Retinal pigment epithelial cell (primary cell): ENCODE data around the gene GAST.

Source experiments
- DNase-seq: peaks from one replicate; pipeline ENCODE4 v3.0.0-alpha.2; 2010; ENCODE audit warnings: low read depth
- H3K4me3 ChIP-seq: 2 replicates; pipeline ENCODE4 v1.5.1; 2011; ENCODE audit warnings: mild to moderate bottlenecking, low read length, control low read depth, moderate library complexity
- TF ChIP-seq, protein P1 (sequence below): conservative IDR thresholded peaks from 2 replicates; pipeline ENCODE4 v1.5.1; 2011; ENCODE audit warnings: low read depth, low read length, control low read depth, inconsistent platforms

Gene GAST

DNA sequence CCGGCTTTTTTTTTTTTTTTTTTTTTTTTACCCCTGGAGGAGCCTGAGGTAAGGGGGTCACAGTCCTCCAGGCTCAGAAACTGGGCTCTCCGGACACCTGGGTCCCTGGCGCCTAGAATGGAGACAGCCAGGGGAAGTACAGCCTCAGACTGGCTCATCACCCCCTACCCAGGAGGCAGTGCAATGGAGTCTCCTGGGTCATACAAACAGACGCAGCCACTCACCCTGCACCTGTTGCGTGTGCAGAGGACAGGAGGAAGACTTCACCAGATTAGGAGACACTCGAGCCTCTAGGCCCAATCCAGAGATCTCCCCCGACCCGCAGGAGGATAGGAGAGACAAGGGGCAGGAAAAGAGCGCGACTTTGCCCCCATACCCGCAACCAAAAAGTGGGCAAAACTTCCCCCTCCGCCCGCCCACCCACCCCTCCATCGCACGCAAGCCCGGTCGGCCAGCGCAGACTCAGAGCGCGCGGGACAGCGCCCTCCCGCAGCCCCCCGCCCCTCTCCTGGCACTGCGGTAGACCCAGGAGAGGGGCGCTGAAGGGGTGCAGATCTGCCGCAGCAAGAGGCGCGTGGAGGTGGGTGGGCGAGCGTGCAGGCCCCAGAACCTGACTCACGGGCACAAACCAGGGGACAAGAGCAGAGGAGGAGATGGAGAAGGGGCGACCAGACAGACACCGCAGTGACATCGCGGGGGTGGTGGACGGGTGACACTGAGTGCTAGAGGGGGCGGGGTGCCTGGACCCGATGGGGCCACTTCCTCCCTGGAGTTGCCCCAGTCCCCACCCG lies 21.4 kb downstream of the GAST start:
- H3K4me3 ChIP-seq, result no peak overlapping the region
- TF ChIP-seq, protein P1, sequence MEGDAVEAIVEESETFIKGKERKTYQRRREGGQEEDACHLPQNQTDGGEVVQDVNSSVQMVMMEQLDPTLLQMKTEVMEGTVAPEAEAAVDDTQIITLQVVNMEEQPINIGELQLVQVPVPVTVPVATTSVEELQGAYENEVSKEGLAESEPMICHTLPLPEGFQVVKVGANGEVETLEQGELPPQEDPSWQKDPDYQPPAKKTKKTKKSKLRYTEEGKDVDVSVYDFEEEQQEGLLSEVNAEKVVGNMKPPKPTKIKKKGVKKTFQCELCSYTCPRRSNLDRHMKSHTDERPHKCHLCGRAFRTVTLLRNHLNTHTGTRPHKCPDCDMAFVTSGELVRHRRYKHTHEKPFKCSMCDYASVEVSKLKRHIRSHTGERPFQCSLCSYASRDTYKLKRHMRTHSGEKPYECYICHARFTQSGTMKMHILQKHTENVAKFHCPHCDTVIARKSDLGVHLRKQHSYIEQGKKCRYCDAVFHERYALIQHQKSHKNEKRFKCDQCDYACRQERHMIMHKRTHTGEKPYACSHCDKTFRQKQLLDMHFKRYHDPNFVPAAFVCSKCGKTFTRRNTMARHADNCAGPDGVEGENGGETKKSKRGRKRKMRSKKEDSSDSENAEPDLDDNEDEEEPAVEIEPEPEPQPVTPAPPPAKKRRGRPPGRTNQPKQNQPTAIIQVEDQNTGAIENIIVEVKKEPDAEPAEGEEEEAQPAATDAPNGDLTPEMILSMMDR, result no peak
- DNase-seq, result no peak

GRCh38 chr17:41734139-41734948 lies 22.2 kb downstream of the GAST start, which contains the start of gene HAP1:
TSS of gene HAP1 (minus strand) at chr17:41734643. CDS start at chr17:41734634, 9 bp downstream.
- TF ChIP-seq, protein P1, result no peak
- H3K4me3 ChIP-seq, result peak within 1 kb of the TSS; percentile 42
- no peak for DNase-seq

DNA sequence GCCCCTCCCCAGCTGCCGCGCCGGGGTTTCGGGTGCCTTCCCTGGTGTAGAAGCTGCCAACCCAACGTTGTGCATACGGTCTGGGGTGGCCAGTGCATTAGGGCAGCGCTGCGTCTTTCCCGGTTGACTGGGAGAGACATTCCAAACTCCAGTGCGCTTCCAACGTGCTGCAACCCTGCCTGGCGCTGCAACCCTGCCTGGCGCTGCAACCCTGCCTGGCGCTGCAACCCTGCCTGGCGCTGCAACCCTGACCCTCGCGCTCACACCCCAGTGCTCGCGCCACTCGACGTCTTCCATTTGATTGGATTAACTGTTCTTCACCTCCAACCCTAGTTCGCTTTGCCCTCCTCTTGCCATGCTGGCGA lies 22.8 kb downstream of the GAST start:
- TF ChIP-seq, protein P1, result no peak
- H3K4me3 ChIP-seq, result peak overlapping the region; percentile 42
- DNase-seq, result no peak

DNA sequence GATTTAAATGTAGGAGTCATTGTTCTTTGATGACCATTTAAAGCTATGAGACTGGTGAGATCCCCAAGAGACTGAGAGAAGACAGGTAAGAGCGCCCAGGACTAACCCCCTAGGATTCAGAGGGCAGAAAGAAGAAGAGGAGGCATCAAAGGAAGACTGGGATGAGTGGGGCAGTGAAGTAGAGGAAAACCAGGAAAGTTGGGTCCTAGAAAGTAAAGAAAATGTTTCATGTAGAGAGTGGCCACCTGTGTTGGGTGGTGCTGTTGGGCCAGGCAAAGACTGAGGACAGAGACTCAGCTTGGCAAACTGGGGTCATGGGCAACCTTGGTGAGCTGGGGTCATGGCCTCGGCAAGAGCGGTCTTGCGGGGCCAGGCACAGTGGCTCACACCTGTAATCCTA lies 23.6 kb downstream of the GAST start:
- no peak overlapping the region for H3K4me3 ChIP-seq
- TF ChIP-seq, protein P1, result no peak
- no peak for DNase-seq

GRCh38 chr17:41736983-41737679 lies 25.0 kb downstream of the GAST start:
- no peak for DNase-seq
- TF ChIP-seq, protein P1, result no peak
- no peak overlapping the region for H3K4me3 ChIP-seq

DNA sequence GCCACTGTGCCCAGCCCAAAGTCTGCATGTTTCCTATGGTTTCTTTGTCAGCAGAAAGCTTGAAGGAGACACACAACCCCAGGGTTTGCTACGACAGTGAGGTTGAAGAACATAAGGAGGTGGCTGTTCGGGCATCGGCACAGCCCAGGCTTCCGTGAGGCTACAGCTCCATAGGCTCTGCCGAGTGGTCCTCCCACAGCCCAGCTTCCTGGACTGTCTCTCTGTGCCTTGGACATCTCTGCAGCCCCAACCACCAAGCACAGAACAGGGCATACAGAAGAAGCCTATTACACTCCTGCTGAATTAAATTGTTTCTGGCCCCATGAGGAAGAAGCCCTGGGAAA lies 25.5 kb downstream of the GAST start:
- no peak for DNase-seq
- TF ChIP-seq, protein P1, result no peak
- no peak overlapping the region for H3K4me3 ChIP-seq
